Activated naive CD4-positive, alpha-beta T cell (primary cell): ENCODE data around the gene DAAM2.

Source experiments
- DNase-seq, 4 experiments: peaks; one replicate each; lab custom pipeline; 2025; lab: John Stamatoyannopoulos, UW

The DAAM2 gene

DNA sequence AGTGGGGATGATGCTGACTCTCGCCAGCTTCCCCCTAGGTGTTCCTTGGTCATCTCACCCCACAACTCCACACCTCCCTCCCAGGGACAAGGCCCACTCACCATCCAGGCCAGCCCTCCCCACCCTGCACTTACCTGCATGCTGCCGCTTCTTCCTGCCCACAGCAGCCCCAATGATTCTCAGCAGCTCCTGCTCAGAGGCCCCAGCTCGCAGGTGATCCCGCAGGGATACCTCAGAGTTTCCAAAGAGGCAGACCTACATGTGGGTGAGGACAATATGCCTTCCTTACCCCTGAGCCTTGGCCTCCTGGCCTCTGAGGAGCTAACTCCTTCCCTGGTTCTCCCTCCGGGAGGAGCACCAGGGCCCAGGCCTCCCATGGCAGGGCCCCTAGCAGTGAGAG lies 117.5 kb downstream of the DAAM2 start:
- DNase-seq = no peak

GRCh38 chr6:39910164-39910563 lies 118.0 kb downstream of the DAAM2 start:
- DNase-seq = no peak

- no peak for DNase-seq
Measured at GRCh38 chr6:39910744-39911143, 118.6 kb downstream of the DAAM2 start.

- no peak for DNase-seq
Measured at GRCh38 chr6:39911513-39912125, 119.4 kb downstream of the DAAM2 start.

DNA sequence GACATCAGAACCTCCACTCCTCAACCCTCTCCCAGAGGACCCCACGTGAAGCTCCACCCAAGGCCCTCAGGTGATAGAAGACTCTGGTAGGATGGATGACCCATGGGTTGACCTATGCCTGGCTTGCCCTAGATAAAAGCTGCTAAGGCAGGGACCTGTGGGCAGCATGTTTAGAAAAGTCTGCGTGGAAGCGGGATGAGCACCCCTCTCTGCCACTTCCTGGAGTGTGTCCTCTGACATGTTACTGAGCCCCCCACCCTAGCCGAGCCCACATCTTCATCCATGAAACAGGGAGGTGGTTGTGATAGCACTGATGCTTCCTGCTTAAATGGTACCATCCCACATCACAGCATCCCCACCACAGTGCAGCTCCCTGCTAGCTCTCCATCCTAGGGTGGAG lies 120.3 kb downstream of the DAAM2 start:
- DNase-seq = no peak

DNA sequence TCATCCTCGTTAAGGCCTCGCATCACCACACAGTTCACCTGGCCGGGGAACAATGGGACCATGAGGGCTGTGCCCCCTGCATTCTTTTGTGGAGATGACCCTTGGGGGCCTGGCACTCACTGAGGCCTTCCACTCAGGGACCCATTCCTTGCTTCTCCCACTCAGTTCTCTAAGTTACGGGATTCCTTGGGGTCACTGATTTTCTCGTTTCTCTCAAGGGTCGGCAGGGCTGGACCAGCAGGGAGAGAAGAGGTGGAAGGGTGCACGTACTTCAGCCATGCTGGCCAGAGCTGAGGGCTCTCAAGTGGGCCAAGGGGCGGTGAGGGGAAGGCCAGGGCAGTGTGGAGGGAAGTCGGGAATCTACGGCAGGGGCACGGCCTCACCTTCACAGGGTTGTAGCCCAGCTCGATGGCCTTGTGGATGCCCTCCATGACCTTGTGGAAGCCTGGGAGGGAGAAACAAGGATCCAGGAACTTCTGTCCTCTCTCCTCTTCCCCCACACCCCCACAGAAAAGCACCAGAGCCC lies 121.3 kb downstream of the DAAM2 start:
- DNase-seq = no peak

GRCh38 chr6:39914239-39914638 lies 122.1 kb downstream of the DAAM2 start:
- no peak for DNase-seq

- no peak for DNase-seq
Measured at GRCh38 chr6:39915866-39916265, 123.7 kb downstream of the DAAM2 start.

DNA sequence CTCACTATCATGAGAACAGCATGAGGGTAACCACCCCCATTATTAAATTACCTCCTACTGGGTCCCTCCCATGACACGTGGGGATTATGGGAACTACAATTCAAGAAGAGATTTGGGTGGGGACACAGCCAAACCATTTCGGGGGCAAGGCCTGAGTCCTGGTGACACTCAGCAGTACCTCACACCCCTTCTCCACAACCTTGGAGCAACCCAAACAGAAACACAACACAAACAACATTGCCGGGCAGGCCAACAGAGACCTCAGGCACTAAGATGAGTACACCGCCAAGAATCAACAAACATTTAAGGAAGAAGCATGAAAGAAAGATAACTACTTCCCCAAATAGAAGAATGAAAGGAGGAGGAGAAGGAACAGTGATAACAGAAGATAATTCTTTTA lies 125.2 kb downstream of the DAAM2 start:
- DNase-seq = no peak

DNA sequence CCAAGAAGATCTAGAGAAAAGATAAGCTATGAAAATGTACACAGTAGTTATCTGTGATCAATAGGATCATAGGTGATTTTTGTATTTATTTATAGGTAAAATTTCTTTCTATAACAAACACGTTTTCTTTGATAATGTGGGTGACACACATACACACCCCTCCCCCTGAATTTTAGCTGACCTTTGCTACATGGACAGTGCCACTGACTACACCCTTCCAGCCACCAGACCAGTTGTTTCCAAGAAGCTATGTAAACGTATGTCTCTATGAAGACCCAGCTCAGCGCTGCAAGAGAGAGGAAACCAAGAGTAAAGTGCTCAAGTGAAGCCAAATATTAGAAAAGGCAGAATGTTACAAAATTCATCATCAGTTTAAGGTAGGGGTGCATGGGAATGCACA lies 125.8 kb downstream of the DAAM2 start:
- no peak for DNase-seq

GRCh38 chr6:39918831-39919230 lies 126.7 kb downstream of the DAAM2 start:
- DNase-seq = no peak

DNA sequence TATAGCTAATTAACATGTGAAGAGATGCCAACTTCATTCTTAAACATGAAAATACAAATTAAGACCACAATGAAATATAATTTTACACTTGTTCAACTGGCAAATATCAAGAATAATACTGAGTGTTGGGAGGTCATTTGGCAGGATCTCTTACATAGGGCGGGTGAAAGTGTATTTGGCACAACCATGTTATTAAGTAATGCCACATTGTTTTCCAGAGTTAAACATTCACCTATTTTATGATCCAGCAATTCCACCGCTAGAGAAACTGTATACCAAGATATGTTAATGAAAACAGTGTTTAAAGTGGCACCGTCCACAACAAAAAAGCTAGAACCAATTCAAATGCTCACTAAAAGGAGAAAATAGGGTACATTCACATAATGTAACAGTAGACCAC lies 128.0 kb downstream of the DAAM2 start:
- no peak for DNase-seq

DNA sequence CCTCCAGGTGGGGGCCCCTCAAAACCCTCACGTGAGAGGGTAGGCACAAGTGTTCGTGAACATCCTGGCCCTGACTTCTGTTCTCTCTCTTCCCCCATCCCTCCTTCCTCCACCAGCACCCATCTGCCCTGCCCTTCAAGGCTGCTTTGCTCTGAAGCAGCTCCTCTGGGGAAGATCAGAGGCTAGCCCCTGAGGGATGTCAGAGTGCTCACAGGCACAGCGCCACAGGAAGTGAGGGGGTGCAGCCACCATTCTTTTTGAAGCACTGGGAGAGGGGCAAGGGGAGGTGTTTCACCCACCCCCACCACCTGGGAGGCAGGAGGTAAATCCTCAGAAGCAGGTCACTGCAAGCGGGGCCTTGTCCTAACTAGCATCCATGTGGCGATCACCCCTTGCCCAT lies 130.6 kb downstream of the DAAM2 start:
- DNase-seq = no peak

GRCh38 chr6:39923394-39923793 lies 131.2 kb downstream of the DAAM2 start:
- no peak for DNase-seq

DNA sequence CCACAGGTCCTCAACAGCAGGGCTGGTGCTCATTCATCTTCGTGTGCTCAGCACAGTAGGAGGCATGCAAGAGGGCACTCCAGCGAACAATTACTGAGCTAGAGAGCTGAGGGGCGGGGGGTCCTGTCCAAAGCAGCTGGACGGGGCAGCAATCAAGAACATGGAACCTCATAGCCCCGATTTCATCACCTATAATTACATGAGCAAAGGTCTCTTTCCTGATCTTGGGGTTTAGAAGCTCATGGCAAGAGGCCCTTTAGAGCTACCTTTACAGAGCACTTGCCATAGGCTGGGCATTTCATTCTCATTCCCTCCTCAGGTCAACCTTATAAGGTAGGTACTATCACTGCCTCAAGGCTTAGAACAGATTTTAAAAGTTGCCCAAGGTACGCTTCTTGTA lies 131.7 kb downstream of the DAAM2 start:
- DNase-seq = no peak

DNA sequence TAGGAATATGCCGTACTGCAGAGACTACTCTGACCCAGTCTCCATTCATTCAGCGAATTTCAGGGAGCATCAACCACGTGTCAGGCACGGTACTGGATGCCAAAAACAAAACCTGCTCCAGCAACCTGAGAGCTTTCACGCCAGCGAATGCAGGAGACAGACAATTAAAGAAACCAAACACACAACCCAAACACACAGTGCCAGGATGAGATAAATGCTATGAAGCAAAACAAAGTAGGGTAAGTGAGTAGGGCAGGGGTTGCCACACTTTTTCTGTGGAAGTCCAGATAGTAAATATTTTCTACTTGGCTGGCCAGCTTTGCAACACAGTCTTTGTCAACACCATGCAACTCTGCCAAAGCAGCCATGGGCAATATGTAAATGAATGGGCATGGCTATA lies 132.1 kb downstream of the DAAM2 start:
- DNase-seq = no peak

DNA sequence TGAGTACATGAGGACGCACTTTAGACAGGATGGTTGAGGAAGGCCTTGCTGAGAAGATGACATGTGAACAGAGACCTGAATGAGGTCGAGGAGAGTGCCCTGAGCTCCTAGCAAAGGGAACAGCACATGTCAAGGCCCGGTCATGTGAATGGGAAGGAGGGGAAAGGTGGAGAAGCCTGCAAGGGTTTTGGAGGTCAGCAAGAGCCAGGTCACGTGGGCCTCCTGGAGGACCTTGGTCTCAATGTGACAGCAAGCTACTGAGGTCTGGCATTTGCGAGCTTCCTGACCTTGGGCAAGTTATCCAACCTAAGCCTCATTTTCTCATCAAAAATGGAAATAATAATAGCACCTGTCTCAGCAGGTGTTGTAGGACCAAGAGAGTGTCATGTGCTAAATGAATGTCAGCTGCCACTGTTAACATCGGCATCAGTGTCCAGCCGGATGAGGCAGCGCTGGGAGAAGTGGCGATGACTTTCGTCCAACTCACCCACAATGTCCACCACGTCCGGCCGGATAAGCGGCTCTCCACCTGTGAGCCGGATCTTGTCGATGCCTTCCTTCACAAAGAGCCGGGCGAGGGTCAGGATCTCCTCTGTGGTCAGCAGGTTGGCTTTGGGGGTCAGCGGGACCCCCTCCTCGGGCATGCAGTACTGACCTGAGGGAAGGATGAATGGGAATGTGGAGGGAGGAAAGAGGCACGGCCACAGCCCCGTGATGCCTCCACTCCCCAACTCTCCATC lies 133.2 kb downstream of the DAAM2 start:
- DNase-seq = no peak

DNA sequence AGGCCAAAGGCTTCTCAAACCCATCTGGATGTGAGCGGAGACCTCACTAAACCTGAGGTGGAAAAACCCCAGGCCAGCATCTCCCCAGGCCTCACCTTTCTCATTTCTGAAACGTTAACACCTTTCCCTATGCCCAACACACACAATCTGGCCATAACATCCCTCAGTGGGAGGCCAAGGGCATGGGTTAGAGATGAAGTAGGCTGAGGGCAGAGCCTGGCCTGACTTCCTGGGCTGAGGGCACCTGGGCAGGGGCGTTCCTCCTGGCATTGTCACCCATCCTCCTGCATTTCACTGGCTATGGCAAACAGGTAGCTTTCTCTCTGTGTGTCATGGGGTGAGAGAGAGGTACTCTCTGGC lies 133.7 kb downstream of the DAAM2 start:
- no peak for DNase-seq

DNA sequence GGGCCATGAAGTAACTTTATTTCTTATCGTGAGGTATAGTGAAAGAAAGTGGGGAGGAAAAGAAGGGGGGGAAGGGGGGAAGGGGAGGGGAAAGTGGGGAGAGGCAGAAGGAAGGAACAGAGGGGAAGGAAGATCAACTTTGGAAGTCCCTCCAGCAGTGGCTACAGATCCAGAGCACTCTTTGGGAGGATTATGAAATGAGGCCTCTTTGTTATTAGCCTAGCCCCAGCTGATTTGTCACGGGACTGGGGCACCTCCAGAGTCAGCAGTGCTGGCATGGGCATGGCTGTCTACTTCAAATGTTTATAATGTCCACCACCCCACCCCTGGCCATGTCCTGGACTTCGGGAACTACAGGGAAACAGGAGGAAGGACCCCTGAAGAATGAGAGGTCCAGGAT lies 134.5 kb downstream of the DAAM2 start:
- DNase-seq = no peak

DNA sequence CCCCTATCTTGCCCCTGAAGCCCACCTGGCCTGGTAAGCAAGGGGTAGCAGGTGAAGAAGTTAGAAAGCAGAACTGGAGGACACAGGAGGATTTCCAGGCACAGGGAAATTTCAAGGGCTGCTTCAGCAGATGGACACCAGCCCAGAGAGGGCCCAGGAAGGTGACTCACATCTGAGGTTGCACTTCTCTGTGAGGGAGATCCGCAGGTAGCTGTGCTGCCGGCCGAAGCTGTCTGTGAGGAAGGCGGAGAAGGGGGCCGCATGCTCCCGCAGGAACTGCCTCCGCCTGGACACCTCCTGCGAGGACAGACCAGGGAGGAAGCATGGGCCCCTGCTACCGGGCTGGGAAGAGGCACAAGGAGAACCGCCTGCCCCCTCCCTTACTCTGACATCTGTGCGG lies 135.0 kb downstream of the DAAM2 start:
- DNase-seq = no peak

- DNase-seq = no peak
Measured at GRCh38 chr6:39929039-39929732, 137.0 kb downstream of the DAAM2 start.

DNA sequence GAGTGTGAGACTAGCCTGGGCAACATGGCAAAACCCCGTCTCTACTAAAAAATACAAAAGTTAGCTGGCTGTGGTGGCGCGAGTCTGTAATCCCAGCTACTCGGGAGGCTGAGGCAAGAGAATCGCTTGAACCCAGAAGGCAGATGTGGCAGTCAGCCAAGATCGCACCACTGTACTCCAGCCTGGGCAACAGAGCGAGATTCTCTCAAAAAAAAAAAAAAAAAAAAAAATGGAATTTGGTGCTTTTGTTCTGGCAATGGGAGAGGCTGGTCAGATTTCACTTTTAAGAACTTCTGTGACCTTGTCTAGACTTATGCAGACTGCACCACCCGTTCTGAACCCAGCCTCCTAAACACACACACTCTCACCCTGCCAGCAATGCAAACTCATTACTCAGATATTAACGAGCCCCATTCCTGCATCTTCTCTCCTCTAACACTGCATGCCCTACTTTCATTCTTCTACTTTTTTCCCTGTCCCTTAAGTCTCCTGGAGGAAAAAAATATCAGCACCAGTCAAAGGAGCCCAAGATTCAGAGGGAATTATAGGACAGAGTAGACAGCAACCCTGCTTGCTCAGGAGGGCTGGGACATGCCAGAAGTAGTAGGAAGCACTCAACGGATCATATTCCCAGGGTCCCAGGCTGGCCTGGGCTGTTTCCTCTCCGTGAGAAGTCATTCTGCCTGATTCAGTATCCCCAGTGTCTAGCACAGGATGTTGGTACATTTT lies 137.7 kb downstream of the DAAM2 start:
- DNase-seq = no peak

GRCh38 chr6:39930540-39930939 lies 138.4 kb downstream of the DAAM2 start:
- no peak for DNase-seq
